GM21390 (cell line): ENCODE results near the gene CENPA.
"Not testable (repeated sequence)": the region's sequence is repeated elsewhere in the genome, so short reads cannot be mapped to it uniquely, and the experiment has no call there.

Source experiments
- ATAC-seq: cut with Tn5 transposase; IDR thresholded peaks from one replicate; pipeline ENCODE4 v1.9.1; 2021; ENCODE audit not compliant: unreplicated experiment

The CENPA gene

DNA sequence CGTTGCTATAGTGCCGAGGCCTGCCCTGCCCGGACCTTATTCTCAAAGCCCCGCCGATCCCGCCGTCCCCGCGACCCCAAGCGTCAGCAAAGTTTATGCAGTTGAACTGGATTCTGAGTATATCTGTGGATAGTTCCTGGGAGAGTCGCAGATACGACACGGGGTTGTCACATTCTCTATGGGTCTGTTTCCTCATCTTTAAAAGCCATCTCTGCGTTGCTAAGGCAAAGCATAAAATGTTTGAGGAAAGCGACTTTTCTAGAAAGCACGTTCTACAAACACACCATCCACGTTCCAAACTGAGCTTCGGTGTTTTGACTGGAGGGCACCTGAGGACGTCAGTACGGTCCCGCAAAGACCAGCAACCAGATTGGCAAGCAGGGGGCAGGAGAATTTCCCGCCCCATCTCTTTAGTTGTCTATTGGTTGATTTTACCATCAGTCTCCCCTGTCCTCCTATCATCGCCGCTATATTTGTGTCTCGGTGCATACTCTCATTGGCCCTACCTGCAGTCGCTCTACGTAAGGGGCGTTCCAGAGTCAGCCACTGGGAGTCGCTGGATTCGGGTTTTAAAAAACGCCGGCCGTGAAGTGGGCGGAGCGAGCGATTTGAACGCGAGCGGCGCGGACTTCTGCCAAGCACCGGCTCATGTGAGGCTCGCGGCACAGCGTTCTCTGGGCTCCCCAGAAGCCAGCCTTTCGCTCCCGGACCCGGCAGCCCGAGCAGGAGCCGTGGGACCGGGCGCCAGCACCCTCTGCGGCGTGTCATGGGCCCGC, at the start of gene CENPA:
Gene CENPA, plus strand, starts transcription at position 626 of the 776 bp plus-strand sequence. Its CDS starts 141 bp downstream, at position 767.
- peak; percentile 99 for ATAC-seq

DNA sequence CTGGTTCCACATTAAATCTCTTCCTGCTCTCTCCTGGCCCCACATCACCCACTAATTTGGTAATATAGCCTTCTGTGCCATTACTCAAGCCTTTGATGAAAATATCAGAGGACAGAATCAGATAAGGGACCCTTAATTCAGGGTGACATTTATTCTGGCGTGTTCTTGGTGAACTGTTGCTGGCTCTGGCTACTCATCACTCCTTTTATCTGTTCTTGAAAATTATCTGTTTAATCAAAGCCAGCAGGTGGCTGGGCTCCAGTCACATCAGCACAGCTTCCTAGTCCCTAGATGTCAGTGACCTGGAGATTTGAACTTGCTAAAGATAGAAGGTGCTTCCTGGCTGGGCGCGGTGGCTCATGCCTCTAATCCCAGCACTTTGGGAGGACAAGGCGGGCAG, 48.6 kb upstream of the CENPA start:
- no peak for ATAC-seq

DNA sequence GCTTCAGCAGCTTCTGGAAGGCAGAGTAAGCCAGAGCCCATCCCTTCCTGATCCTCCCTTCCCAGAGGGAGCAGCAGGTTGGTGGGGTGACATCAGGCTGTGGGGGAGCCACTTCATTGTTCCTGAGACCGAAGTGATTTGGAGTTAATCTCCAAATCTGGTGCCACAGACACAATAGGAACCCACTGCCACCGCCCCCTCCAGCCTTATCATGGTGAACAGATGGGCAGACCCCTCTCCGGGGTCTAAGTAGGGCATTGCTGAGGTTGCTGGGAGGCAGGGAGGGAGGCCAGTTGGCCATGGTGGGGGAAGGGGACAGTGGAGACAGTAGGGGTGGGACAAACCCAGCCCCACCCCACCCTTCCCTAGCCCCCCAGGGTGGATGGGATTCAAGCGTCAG, 47.4 kb upstream of the CENPA start:
- ATAC-seq: no peak

DNA sequence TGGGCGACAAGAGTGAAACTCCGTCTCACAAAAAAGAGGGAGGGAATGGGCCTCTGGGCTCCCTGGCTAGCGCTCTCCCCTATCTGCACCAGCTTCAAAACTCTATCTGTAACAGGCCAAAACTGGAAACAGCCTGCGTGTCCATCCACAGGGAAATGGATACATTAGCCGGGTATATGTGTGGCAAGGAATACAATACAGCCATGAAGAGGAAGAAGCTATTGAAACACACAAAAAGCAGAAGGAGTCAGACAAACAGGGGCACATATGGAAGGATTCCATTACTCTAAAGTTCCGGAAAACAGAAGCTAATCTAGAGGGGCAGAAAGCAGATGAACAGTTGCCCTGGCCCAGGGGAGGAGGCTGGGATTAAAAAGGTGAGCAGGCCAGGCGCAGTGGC, 46.3 kb upstream of the CENPA start:
- no peak for ATAC-seq

DNA sequence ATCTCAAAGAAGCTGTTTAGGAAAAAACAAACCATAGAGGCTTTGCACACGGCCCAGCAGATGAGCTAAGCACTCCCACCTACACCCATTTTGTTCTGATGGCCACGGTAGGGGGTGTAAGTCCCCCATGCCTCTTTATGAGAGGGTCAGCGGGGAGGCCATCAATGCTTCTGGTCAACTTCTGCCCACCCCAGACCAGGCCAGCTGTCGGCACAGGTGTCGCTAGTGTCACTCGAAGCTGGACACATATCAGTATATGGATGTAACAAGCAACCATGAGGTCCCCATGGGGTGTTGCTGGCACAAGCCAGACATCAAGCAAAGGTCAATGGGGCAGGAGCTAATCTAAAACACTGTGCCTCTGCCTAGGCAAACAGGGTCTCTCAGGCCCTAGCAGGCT, 45.5 kb upstream of the CENPA start:
- ATAC-seq: no peak

DNA sequence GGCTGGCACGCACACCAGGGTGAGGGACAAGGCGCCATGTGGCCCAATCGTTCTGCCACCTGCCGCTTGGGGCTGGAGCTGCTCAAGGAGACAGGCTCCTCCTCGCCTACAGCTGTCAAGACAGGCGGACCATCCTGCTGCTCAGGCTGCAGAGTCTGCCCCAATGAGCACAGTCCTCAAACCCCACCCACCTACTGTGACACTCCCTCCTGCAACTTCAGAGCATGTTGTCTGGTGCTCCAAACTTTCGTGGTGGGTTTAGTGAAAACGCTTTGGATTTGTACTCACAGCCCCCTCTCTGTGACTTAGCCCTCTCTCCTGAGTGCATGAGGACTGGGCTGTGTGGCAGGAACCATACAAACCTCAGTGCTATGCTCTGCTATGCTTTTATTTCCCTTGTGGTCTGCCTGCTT, 45.0 kb upstream of the CENPA start:
- ATAC-seq: no peak

DNA sequence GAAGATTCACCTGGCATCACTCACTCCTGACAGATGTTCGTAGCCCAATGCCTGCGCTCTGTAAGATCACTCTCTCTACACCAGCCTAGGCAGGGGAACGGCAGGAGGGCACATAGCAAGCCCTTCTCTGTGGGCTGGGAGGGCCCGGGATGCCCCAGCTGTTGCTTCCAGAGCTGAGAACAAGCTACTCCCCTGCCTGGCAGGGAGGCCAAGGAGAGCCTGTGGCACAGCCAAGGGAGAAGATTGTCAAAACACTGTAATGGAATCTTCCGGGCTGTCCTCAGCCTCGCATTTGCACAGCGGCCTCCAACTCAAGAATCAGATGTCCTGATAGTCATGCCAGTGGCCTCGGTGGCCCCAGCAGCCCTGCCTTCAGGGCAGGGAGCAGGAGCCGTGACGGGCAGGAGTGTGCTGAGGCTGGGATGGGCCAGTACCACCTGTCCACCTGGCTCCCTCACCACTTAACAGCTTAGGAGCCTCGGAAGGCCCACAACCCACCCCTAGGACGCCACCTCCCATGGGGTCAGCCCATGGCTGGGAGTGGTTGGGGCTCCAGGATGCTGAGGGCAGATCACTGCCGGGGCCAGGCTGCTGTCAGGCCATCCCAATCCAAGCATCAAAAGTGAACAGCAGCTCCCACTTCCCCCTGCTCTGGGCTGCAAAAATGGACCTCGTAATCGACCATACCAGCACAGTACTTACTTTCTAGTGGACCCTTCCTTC, 43.6 kb upstream of the CENPA start:
- no peak for ATAC-seq

DNA sequence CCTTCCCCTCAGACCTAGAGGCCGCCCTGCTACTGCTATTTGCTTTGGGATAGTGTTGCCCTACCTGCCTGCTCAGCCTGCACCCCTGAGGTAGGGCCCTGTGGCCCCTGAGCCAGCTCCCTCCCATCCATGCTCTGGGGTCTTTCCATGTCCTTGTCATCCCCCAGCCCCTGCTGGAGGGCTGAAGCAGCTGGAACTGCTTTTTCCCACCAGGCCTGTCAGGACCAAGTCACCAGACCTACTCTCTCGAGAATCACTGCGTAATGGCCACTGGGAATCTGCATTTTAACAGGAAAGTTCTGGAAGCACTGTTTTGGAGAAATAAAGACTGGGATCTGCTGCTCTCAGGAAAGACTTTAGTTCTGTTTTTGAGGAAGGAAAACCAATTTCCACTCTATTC, 42.0 kb upstream of the CENPA start:
- no peak for ATAC-seq

DNA sequence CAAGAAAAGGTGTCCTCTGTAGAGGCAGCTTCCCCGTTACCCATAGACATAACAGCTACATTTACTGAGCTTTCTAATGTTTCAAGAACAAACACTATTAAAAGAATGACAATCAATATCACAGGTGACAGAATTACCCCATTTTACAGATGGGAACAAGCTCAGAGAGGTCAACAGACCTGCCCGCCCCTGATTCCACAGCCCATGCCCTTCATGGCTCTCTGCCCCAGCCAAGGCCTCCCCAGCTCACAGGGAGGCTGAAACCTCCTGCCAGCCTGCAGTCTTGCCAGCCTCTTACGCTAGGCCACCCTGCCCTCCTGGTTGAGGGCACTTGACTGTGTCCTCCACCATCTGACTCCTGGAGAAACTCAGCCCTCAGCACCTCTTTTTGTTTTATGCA, 40.9 kb upstream of the CENPA start:
- ATAC-seq: no peak

DNA sequence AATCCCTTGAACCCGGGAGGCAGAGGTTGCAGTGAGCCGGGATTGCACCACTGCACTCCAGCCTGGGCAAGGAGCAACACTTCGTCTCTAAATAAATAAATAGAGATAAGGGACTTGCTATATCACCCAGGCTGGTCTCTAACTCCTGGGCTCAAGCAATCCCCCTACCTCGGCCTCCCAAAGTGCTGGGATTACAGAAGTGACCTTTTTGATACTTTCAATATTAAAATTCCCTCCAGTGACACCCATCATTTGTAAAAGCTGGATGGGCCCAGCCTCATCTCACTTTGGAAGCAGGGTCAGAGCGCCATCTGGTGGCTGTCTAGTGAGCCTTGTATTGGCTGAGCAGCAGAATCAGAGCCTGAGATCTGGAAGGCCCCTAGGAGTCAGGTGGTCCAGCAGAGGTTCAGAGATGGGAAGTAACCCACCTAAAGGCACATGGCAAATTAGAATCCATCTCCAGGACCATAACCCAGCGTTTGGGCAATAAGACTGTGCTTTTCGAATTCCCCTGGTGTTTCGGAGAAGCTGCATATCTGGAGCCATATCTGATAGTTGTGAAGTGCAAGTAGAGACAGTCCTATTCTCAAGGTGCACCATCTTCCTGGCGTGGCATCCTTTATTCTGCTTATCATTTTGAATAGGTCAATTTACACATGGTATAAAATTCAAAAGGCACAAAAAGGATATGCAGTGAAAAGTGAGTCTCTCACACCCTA, 40.1 kb upstream of the CENPA start:
- no peak for ATAC-seq

DNA sequence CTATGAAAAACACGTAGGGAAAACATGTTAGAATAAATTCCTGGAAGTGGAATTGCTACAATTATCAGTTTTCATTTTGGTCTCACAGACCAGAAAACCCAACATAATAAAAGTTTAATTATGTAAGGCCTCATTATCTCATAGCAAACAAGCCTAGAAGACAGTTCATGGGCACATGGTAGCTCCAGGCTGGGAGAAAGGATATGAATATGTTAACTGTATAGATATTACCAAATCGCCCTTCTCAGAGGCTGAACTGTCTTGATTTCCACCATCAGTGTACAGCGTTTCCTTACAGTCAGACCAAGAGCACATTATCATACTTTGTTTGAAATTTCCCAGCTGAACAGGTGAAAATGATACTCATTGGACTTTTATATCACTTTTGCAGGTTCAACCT, 38.9 kb upstream of the CENPA start:
- no peak for ATAC-seq

DNA sequence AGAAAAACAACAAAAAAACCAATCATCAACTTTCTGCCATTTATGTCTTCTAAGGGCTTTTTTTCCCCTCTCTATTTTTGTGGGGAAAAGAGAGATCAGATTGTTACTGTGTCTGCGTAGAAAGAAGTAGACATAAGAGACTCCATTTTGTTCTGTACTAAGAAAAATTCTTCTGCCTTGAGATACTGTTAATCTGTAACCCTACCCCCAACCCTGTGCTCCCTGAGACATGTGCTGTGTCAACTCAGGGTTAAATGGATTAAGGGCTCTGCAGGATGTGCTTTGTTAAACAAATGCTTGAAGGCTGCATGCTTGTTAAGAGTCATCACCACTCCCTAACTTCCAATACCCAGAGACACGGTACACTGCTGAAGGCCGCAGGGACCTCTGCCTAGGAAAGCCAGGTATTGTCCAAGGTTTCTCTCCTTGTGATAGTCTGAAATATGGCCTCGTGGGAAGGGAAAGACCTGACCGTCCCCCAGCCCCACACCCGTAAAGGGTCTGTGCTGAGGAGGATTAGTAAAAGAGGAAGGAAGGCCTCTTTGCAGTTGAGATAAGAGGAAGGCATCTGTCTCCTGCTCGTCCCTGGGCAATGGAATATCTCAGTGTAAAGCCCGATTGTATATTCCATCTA, 36.0 kb upstream of the CENPA start:
- ATAC-seq: not testable (repeated sequence)

DNA sequence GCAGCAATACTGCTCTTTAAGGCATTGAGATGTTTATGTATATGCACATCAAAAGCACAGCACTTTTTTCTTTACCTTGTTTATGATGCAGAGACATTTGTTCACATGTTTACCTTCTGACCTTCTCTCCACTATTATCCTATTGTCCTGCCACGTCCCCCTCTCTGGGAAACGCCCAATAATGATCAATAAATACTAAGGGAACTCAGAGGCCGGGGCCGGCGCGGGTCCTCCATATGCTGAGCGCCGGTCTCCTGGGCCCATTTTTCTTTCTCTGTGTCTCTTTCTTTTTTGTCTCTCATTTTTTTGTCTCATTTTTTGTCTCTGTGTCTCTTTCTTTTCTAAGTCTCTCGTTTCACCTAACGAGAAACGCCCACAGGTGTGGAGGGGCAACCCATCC, 35.4 kb upstream of the CENPA start:
- ATAC-seq: not testable (repeated sequence)

DNA sequence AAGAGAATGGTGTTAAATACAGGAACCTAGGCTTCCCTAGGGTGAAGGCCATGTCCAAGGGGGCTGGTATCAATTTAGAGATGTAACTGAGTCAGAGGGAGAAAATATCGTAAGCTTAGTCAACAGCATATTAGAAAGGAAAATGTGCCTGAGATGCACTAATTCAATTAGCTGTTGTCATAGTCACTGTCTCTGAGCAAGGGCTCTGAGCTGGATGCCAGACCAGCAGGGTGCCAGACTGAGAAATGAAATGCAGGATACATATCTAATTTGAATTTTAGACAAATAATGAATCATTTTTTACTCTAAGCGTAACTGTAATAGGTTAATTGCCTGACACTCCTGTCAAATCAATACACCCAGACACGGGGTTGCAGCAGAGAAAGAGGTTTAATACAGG, 33.2 kb upstream of the CENPA start:
- no peak for ATAC-seq

DNA sequence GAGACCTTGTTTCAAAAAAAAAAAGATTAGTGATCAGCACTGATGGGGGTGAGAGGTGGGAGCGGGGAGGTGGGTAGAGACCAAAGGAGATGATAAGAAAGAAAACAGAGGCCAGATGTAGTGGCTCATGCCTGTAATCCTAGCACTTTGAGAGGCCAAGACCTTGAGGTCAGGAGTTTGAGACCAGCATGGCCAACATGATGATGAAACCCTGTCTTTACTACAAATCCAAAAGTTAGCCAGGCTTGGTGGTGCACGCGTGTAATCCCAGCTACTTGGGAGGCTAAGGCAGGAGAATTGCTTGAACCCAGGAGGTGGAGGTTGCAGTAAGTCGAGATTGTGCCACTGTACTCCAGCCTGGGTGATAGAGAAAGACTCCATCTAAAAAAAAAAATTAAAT, 31.3 kb upstream of the CENPA start:
- no peak for ATAC-seq

DNA sequence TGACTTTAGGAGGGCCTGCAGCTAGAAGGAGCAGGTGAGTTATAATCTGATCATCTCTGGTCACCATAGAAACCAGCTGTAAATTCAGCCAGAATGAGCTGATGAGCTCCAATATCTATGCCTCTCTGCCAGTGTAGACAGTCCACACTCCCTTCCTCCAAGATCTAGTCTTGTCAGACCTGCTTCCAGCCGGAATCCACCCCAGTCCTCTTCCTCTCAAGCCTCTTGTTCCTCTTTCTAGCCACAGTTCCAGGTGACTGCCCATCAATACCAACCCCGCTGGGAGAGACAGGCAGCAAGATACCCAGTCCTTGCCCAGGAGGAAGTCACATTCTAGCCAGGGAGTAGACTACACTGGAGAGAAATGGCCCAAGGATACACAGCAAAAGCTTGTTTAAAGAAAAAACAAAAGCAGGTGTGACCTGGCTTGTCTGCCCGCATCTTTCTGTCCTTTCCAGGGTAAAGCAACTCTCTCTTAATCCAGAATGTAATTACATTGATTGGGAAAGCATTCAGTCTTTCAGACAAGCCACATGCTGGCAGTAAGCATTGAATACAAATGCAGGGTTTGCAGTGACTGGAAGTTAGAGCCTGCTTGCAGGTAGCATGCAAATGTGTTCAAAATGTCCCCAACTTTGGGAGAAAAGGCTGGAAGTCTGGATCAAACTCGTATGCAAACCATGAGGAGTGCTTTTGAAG, 30.7 kb upstream of the CENPA start:
- no peak for ATAC-seq

DNA sequence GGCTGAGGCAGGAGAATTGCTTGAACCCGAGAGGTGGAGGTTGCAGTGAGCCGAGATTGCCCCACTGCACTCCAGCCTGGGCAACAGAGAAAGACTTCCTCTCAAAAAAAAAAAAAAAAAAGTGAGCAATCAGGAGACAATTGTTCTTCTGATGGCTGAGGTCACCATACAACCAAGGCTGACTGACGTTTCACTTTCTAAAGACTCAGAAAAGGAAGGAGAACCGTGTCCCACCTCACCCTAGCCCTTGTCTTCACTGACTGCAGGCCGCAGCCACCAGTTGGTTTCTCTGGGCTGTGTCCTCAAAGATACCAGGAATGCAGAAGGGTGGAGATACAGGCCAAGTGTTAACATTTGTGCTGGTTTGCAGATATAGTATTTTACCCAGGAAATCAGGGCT, 29.5 kb upstream of the CENPA start:
- ATAC-seq: no peak

DNA sequence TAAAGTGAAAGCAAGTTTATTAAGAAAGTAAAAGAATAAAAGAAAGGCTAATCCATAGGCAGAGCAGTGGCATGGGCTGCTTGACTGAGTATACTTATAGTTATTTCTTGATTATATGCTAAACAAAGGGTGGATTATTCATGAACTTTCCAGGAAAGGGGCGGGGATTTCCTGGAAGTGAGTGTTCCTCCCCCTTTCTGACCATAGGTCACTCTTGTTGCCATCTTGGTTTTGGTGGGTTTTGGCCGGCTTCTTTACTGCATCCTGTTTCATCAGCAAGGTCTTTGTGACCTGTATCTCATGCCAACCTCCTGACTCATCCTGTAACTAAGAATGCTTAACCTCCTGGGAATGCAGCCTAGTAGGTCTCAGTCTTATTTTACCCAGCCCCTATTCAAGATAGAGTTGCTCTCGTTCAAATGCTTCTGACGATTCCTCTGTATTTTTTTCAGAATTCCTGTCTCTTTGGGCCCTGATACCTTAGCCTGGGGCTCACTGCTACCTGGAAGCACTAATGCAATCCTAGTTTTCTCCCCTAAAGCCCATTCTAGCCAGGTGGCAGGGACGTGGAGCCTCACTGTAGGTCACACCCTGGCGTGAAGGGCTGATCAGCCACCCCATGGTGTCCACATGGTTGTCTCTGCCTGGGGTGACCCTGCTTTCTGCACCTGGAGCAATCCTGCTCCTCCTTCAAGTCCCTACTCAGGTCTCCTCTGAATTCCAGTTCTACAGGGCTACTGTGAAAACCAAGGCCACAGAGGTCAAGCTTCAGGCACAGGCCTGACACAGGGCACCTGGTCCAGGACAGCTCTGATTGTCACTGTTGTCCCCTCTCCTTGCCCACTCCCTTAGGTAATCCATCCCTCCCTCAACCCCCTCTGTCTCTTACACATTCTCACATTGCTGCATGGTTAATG, 27.7 kb upstream of the CENPA start:
- ATAC-seq: peak; percentile 52

DNA sequence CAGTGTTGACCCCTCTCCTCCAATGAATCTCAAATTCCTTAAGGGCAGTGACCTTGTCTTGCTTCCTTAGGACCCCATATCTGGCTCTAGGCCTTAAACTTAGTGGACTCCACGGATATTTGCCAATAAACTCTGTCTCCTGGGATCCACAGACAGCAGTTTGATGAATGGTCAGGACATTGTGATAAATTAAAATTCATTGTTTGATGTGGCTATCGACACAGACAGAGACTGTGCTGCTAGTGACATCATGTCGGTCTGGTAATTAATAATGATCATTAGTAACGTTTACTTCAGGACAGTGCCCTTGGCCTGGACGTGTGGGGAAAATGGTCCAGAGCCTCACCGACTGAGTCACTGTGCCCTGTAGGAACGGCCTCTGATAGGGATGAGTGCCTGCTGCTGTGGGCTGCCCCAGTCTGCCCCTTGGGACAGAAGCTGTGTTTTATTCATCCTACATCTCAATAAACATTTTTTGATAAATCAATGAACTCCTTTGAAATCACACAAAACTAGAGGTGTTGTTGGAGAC, 27.0 kb upstream of the CENPA start:
- no peak for ATAC-seq

DNA sequence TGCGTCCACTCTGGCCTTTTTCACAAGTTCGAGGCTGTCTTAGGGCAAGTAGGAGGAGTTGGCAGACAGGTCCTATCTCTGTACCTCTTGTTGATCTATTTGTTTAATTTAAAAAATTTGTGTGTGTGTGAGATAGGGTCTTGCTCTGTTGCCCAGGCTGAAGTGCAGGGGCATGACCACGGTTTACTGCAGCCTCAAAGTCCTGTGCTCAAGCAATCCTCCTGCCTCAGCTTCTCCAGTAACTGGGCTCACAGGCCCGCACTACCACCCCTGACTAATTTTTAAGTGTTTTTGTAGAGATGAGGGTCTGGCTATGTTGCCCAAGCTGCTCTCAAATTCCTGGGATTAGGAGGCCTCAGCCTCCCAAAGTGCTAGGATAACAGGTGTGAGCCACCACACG, 26.0 kb upstream of the CENPA start:
- ATAC-seq: no peak
